DND-41 (cell line): ENCODE measurements around the gene TMEM145.

Experiments used
- ATAC-seq: fragments of 200-7000 bp; cut with Tn5 transposase; 3 replicates; pipeline ENCODE4 v1.9.1; 2021; ENCODE audit warnings: low read depth; ENCODE audit not compliant: insufficient read depth
- DNase-seq: peaks from one replicate; pipeline ENCODE4 v3.0.0-alpha.2; 2020
- H2AFZ ChIP-seq: 2 replicates; pipeline ENCODE4 v1.6.0; 2012; ENCODE audit warnings: low read depth, low read length
- H3K27ac ChIP-seq: 2 replicates; pipeline ENCODE4 v1.5.1; 2012; ENCODE audit warnings: low read length, inconsistent platforms
- H3K27me3 ChIP-seq: fragments of 200-600 bp; sonication (generic); 2 replicates; pipeline ENCODE4 v1.6.0; 2012; ENCODE audit warnings: low read length, mild to moderate bottlenecking, inconsistent platforms; ENCODE audit not compliant: insufficient read depth, poor library complexity
- H3K36me3 ChIP-seq: 2 replicates; pipeline ENCODE4 v1.5.1; 2012; ENCODE audit warnings: low read length, inconsistent platforms; ENCODE audit not compliant: insufficient read depth
- H3K4me1 ChIP-seq: 2 replicates; pipeline ENCODE4 v1.5.1; 2012; ENCODE audit warnings: mild to moderate bottlenecking, low read length; ENCODE audit not compliant: insufficient read depth
- H3K4me2 ChIP-seq: 2 replicates; pipeline ENCODE4 v1.6.0; 2012; ENCODE audit warnings: mild to moderate bottlenecking, moderate library complexity, low read length, inconsistent platforms; ENCODE audit not compliant: insufficient read depth
- H3K4me3 ChIP-seq, 2 experiments: fragments of 200-600 bp in 1 of 2; shearing (Covaris generic) in 1 of 2; 2 replicates each; pipeline ENCODE4 v1.5.1; 2012 to 2016; ENCODE audit warnings: inconsistent platforms in 2 of 2, low read length in 2 of 2, mild to moderate bottlenecking in 2 of 2, low read depth in 1 of 2, moderate library complexity in 1 of 2
- H3K79me2 ChIP-seq: 2 replicates; pipeline ENCODE4 v1.6.0; 2012; ENCODE audit warnings: low read length, inconsistent platforms; ENCODE audit not compliant: insufficient read depth
- H3K9ac ChIP-seq: 2 replicates; pipeline ENCODE4 v1.6.0; 2012; ENCODE audit warnings: low read depth, mild to moderate bottlenecking, inconsistent platforms, low read length, moderate library complexity
- H3K9me3 ChIP-seq: 2 replicates; pipeline ENCODE4 v1.5.1; 2012; ENCODE audit warnings: low read length, moderate library complexity, mild to moderate bottlenecking, inconsistent platforms; ENCODE audit not compliant: insufficient read depth, severe bottlenecking
- H4K20me1 ChIP-seq: 2 replicates; pipeline ENCODE4 v1.6.0; 2012; ENCODE audit warnings: low read length; ENCODE audit not compliant: insufficient read depth
- CTCF ChIP-seq: IDR thresholded peaks from 2 replicates; pipeline ENCODE4 v1.5.1; 2012; ENCODE audit warnings: borderline replicate concordance, low read length, moderate library complexity, mild to moderate bottlenecking; ENCODE audit not compliant: poor library complexity, severe bottlenecking; ENCODE audit errors: extremely low read depth
- EZH2 ChIP-seq: IDR thresholded peaks from 3 replicates; pipeline ENCODE4 v1.6.1; 2012; ENCODE audit warnings: borderline replicate concordance, low read depth, mild to moderate bottlenecking, moderate library complexity, low read length, inconsistent platforms; ENCODE audit not compliant: severe bottlenecking

Gene TMEM145

GRCh38 chr19:42292042-42292960 is 20.8 kb upstream of the TMEM145 start:
- no peak for ATAC-seq
- Histone ChIP-seq H3K4me2 (no peak overlapping the region), H4K20me1 (peaks cover 40% of the 10 kb centered on the region), H3K36me3 (peaks cover 96% of the 10 kb centered on the region), H3K4me3 (no peak overlapping the region), H2AFZ (no peak overlapping the region), H3K27me3 (no peaks in the 10 kb centered on the region), H3K27ac (no peak overlapping the region), H3K4me1 (no peaks in the 10 kb centered on the region), H3K79me2 (no peaks in the 10 kb centered on the region), H3K9me3 (no peaks in the 10 kb centered on the region), H3K9ac (no peak overlapping the region)
- TF ChIP-seq EZH2 (no peak), CTCF (no peak)
- DNase-seq: no peak

GRCh38 chr19:42292963-42293362 is 20.1 kb upstream of the TMEM145 start:
- H3K27me3 ChIP-seq: no peaks in the 10 kb centered on the region
- H3K27ac ChIP-seq: no peak overlapping the region
- no peak for ATAC-seq
- no peak overlapping the region for H3K4me3 ChIP-seq
- no peak overlapping the region for H3K4me2 ChIP-seq
- no peaks in the 10 kb centered on the region for H3K4me1 ChIP-seq
- no peak overlapping the region for H3K9ac ChIP-seq
- H2AFZ ChIP-seq: no peak overlapping the region
- no peaks in the 10 kb centered on the region for H3K79me2 ChIP-seq
- H3K36me3 ChIP-seq: peaks cover 90% of the 10 kb centered on the region
- DNase-seq: no peak
- no peaks in the 10 kb centered on the region for H3K9me3 ChIP-seq
- peaks cover 40% of the 10 kb centered on the region for H4K20me1 ChIP-seq
- TF ChIP-seq CTCF (no peak), EZH2 (no peak)

GRCh38 chr19:42293540-42293939 is 19.6 kb upstream of the TMEM145 start:
- H3K9me3 ChIP-seq: no peaks in the 10 kb centered on the region
- H3K9ac ChIP-seq: no peak overlapping the region
- H3K27ac ChIP-seq: no peak overlapping the region
- no peak overlapping the region for H2AFZ ChIP-seq
- H4K20me1 ChIP-seq: peaks cover 40% of the 10 kb centered on the region
- no peaks in the 10 kb centered on the region for H3K4me1 ChIP-seq
- TF ChIP-seq EZH2 (no peak), CTCF (peak; percentile 28)
- no peak overlapping the region for H3K4me3 ChIP-seq
- no peak overlapping the region for H3K4me2 ChIP-seq
- H3K36me3 ChIP-seq: peaks cover 84% of the 10 kb centered on the region
- H3K79me2 ChIP-seq: no peaks in the 10 kb centered on the region
- DNase-seq (no peak), ATAC-seq (no peak)
- no peaks in the 10 kb centered on the region for H3K27me3 ChIP-seq
